A172 (cell line): ENCODE results near the gene EHF. TPM values are rescaled to one million over a fixed set of nuclear protein-coding genes. Genes with fewer than 3 reads are reported as not detected.

Experiments used
- DNase-seq: peaks from one replicate; pipeline ENCODE4 v3.0.0-alpha.2; 2015; ENCODE audit warnings: low spot score
- total RNA-seq: library from RNA; depleted of rRNA; stranded (reverse); fragments of >200 nt; shearing (Covaris generic); gene quantifications from 2 replicates; pipeline ENCODE4 v1.2.3, GENCODE V29; 2014

Gene EHF
- total RNA-seq, 1 experiment from 2014 or later = not detected

GRCh38 chr11:34624069-34624468 is 3.2 kb downstream of the EHF start:
- no peak for DNase-seq

DNA sequence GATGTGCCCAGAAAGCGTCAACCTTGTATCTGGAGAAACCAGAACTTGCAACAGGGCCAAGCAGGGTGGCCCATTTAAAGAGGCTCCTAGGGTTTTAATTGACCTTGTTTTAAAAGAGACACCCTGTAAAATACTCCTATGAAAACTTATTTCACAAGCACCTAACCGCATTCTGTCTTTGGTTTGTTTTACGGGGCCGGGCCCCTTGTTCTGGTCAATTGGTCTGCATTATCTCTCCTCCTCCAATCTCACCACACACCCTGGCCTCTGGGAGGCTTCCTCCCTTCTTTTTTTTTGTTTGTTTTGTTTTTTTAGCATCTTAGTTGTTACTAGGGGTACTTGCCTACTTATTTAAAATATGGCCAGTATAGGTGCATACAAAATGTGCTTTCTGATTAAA is 4.7 kb downstream of the EHF start:
- no peak for DNase-seq

DNA sequence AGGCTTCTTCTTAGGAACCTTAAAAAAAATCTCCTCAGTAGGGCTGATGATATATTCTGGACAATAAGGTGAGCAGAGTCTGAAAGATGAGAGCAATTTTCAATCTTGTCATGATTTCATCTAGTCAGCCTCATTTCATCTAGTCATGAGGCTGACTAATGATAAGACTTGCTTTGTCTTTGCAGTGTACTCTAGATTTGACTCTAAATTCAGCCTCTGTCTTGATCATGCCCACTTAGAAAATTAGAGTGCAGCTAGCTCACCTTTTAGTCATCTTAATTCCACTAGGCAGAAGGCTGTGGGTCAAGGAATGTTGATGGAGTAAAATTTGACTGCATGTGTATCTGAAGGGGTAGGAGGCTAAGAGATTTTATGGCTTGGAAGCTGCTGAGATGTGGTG is 5.5 kb downstream of the EHF start:
- DNase-seq = no peak

- DNase-seq = no peak
These were observed 6.3 kb downstream of the EHF start for GRCh38 chr11:34627197-34627596.

DNA sequence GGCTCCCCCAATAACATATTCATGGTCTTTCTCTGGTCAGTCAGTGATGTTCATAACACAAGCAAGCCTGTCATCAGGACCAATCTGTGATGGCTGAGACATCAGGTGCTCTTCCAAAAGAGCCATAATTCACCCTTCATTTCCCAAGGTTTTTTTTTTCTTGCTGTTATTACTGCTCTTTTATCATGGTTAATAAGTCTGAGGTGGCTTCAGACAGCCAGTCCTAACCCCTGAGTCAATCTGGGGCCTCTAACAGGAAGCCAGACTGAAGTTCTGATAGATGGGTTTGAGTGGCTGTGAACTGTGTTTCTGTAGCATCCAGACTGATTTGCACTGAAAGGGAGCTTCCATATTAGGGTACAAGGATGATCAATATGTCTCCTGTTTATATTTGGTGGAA is 8.8 kb downstream of the EHF start:
- DNase-seq = no peak

- DNase-seq = no peak
These were observed 9.7 kb downstream of the EHF start for GRCh38 chr11:34630544-34630943.

DNA sequence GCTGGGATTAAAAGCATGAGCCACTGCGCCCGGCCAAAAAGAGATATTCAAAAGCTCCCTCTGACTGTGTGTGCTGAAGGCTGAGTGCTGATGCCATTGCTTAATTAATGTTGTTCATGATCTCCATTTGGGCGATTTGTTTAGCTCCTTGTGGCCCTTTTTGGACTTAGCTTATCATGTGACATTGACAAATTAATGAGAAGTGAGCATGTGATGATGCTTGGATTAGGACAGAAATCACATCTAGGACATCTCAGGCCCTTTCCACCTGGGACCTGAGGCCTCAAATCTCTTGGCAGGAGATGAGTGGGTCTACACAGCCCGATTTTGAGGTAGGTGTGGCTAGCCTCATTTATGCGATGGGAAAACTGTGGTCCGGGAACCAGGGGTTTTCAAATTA is 10.4 kb downstream of the EHF start:
- no peak for DNase-seq

GRCh38 chr11:34631737-34632104 is 10.8 kb downstream of the EHF start:
- DNase-seq = no peak

DNA sequence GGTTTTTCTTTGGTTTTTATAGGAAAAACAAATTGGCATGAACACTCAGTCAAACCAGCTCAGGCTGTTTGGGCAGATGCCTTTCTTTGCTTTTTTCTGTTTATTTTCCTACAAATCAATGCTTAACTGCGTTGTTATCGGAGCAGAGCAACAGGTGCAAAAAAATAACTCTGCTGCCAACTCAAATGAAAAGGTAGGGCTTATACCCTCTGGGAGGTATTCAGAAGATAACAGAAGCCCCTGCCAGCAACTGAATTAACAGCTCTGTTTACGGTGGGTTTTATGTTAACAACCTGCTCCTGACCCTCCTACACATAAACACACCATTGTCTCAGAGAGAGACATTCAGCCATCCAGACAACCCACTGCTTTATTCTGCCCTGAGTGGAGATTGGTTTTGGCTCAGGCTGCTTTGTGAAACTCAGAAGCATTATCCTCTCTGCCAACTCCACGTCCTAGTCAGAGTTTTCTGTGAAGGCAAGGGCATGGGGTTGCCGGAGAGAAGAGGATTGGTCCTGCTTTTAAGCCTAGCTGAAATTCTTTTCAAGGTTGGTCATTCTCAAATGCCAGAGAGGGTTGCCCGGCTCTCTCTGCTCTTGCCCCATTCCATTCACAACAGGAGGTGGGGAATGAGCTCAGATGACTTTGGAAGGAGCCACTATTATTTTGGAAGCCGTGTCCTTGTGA is 11.4 kb downstream of the EHF start:
- DNase-seq = no peak

DNA sequence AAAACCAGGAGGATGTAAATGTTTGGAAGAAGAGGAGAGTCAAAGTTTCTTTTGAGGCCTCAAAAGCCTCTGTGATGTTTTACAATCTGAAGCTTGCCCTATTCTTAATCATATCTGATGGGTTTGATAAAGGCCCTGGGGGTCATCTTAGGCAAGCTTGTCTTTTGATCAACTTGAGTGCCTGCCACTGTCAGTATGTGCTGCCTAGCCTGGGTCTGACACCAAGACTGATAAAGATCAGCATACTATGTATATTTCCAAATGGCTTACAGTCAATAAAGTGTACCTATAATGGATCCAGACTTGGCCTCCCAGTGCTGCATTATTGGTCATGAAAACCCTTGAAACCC is 12.7 kb downstream of the EHF start:
- no peak for DNase-seq

DNA sequence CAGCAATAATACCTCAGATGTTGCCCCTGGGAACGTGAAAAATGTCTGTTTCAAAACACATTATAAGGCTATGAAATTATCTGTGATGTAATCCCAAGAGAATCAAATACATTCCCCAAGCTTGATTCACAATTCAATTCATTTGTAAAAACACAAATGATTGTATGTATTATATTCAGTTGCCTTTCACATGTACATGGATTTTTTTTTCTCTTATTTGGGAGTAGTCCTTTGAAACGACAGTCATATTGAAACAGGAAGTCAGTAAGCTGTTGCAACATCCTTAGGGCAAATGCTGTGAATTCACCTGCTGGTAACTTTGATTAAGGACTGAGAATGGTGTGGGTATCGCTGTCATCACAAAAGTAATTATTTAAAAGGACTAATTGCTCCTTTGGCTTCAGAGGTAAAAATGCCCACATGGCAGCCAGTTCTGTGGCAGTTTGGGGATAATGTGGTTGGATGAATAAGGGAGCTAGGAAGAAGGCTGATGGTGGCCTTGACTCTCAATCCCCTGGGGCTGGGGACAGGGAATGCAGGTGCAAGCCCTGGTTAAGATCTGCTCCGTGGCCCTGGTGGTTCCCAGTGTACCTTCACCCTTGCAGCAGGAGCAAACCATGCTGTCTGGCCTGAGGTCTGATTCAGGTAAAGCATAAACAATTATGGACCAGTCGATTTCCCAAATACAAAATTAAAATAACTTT is 13.2 kb downstream of the EHF start:
- DNase-seq = peak; percentile 16

DNA sequence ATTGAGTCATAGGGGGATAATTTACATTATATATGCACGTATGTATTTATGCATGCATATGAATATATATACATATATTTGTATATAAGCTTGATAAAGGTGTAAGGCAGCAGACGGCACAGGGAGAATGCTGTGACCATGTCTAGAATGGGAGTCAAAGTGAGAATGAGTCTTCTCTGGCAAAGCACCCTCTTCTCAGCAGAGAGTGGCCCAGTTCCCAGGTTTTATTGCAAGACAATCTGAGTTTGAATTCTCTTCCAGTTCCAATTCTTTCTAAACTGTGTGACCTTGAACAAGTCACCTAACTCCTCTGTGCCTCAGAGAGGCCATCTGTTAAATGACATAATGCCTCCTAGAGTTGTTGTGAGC is 13.8 kb downstream of the EHF start:
- DNase-seq = no peak

DNA sequence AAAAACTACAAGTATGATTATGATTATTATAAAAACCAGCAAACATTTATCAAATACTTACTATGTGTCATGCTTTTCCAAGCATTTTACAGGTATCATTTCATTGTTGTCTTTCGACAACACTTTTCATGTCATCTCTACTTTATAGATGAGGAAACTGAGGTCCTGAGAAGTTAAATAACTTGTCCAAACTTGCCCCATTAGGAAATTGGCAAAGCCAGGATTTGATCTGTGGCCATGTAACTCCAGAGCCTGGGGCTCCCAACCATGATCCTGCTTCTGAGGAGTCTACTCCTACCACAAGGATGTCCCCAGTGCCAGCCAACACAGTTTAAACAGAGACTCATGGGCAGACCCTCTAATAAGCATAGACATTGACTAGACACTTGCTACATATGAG is 15.2 kb downstream of the EHF start:
- no peak for DNase-seq

- DNase-seq = no peak
These were observed 16.4 kb downstream of the EHF start for GRCh38 chr11:34637303-34637702.

DNA sequence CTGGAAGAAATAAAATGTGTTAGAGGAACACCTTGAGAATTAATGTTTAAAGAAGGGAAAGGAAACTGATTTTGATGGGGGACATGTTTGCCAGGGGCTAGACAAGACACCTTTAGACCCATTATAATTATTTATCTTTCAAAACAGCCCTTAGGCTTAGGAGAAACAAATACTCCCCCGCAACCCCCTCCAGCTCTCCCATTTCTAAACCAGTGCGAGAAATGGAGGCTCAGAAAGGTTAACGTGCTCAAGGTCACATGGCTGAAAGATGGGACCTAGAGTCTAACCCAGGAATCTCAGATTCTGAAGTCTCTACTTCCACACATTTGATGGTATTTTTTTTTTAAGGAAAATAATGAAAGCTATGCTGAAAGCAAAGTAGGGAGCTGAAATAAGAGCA is 18.0 kb downstream of the EHF start:
- no peak for DNase-seq

- peak; percentile 13 for DNase-seq
These were observed 18.7 kb downstream of the EHF start for GRCh38 chr11:34639545-34639944.

GRCh38 chr11:34640050-34640923 is 19.4 kb downstream of the EHF start:
- no peak for DNase-seq

DNA sequence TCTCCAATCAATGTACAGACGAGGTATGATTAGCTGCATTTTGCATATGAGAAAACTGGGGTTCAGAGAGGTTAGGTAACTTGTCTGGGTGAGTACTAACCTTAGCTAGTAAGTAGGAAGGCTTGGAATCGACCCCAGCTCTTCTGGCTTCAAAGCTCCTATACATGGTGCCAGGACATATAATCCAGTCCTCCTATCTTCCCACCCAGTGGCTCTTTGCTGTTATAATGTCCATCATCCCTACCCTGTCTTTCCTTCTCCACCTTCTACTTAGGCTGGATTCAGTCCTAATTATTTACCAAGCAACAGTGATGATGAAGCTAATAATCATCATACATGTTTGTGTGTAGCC is 20.0 kb downstream of the EHF start:
- DNase-seq = no peak

DNA sequence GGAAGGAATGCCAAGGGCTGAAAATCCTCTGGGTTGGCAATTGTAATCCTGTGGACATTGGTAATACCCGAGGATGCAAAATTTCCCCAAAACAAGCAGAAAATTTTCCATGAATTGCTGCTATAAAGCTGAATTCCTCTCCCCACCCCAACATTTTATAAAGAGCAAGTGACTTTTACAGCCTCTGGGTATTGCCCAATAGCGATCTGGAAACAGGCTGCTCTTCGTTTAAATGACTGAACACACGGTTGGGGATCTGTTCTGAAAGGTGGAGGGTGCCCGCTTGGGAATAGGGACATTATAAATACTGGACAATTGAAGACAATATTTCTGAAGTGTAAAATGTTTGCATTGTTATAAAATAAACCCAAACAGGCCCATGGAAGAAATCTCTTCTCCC is 20.6 kb downstream of the EHF start:
- no peak for DNase-seq

DNA sequence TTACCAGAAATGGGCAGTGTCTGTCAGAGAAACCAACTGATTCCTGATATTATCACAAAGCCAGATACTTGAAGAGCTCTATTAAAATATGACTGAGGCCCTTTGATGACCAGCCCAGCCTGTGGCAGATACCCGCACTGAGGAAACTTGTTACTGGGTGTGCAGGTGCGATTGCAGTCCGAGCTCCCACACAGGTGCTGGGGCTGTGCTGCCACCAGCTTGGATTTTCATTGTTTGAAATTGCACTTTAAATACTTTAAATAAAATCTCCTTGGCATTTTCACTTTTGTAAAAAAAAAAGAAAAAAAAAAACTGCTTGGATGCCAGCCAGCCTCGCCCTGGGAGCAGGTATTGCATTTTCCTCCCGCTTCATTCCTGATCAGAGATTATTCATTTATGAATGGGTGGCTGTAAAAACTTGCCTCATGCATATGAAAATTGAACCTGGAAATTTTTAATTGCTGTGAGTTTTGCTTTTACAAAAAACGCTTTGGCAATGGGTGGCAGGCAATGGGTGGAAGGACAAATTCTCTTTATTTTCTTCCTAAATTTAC is 21.2 kb downstream of the EHF start:
- no peak for DNase-seq

- no peak for DNase-seq
These were observed 22.0 kb downstream of the EHF start for GRCh38 chr11:34642873-34643272.

- DNase-seq = no peak
These were observed 22.4 kb downstream of the EHF start for GRCh38 chr11:34643311-34643710.

- peak; percentile 30 for DNase-seq
These were observed 23.0 kb downstream of the EHF start for GRCh38 chr11:34643846-34644245.
